A549 treated with AZD9567 at 1 μM for 4 hours (cell line): ENCODE data around the gene TUBAL3. TPM values are rescaled to one million over a fixed set of nuclear protein-coding genes. Genes with fewer than 3 reads are reported as not detected.

Experiments used
- total RNA-seq: library from RNA; stranded (reverse); fragments of 200-300 nt; extraction: Qiagen RNA extraction; gene quantifications from 5 replicates; pipeline ENCODE4 v1.2.3, GENCODE V29; 2022; ENCODE audit not compliant: insufficient read depth

The TUBAL3 gene
- total RNA-seq = 0.18 to 1.8 TPM (median 0.29 TPM) in 5 replicates

DNA sequence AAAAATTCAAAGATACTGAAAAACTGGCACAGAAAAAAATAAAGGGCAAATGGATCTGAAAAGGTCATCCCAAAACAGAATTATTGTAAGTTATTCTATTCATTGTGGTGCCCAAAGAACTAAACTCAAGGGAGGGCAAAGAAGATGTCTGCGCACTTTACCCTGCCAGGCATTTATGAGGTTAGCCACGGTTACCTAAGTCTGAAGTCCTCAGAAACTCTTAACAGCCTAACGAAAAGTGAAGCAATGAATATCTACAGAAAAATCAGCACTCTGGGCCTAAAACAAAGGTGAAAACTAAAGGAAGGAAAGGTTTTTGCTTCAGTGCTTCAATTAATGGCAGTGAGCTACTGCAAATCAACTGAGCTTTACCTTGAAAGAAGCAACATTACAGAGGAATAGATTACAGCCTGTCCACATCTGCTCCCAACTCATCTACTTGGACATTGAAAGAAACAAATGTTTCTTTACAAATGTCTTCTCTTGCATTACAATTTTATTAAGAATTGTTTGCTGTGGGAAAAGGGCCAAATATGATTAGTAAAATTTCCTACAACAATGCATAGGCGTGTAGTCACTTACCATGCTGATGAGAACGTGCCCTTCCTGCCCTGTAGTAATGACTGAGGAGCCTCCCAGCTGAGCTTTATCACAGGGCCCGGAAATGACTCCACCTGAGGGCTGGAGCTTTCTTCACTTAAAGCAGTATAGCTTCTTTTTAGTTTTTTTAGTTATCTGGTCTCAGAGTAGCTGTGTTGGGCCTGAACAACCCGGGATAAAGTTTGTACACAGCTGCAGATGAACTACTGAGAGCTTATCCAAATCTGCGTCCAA, at the start of gene TUBAL3:
Gene TUBAL3, minus strand, starts transcription at position 621 of the 834 bp plus-strand sequence. Its CDS starts 36 bp downstream, at position 585.

DNA sequence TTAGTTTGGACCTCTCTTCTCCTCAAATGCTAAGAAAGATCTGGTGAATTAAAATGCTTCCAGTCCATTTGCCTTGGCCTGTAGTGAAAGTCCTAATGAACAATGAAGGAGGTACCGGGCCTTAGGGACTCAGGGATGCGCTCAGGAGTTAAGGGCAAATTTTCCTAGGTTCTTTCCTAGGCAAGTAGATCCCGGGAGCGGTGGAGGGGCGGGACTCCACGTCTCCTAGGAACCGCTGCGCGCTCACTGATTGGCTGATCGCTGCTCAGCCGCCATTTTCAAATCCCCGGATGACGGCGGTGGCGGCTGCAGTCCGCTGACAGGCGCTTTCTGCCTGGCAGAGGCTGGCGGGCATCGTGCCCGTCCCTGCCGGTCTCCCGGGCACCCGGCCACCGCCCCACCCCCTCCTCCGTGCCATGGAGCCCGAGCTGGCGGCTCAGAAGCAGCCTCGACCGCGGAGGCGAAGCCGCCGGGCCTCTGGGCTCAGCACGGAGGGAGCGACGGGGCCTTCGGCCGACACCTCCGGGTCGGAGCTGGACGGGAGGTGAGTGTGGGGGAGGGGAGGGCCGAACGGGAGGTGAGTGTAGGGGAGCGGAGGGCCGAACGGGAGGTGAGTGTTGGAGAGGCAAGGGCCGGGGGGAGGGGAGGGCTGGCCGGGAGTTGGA, 7.8 kb upstream of the TUBAL3 start, which contains the start of gene NET1:
Gene NET1, plus strand, starts transcription at position 281 of the 665 bp plus-strand sequence. Its CDS starts 136 bp downstream, at position 417.

DNA sequence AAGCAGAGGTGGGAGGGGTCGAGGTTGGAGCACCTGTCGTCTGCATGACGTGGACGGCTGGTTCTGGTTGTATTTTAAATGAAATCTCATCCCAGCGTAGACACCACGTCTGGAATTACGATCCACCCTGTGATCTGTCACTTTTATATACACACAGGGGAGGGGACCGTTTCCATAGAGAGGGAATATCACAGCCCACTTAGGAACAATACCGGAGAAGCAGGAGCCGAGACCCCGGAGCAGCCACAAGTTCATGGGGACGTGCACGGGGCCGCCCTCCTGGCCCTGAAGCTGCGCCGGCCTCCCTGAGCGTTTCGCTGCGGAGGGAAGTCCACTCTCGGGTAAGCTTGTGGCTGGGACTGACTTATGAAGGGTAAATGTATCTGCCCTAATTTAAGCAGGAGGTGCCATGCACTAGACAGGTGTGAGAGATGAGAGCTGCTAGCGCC, 39.7 kb downstream of the TUBAL3 start, which contains the start of gene UCN3:
Gene UCN3, plus strand, starts transcription at position 77 of the 449 bp plus-strand sequence. CDS start 8,755 bp downstream, outside the sequence.

Other genes starting within 250 kb of the TUBAL3 start
- 0.10 to 0.14 TPM (median 0.12 TPM) in 4 of 5 replicates, not detected in the other for gene AKR1C8, start 219.7 kb downstream of the TUBAL3 start, total RNA-seq
- 0.17 to 0.41 TPM (median 0.27 TPM) in 4 of 5 replicates, not detected in the other for gene AKR1C4, start 208.0 kb downstream of the TUBAL3 start, total RNA-seq
- not detected in 5 replicates for gene UCN3, start 39.9 kb downstream of the TUBAL3 start, total RNA-seq
- 38.5 to 67.6 TPM (median 47.0 TPM) in 5 replicates for gene NET1, start 7.7 kb upstream of the TUBAL3 start, total RNA-seq
- gene CALML5, start 94.7 kb upstream of the TUBAL3 start, total RNA-seq = not detected in 5 replicates
- gene CALML3, start 120.1 kb upstream of the TUBAL3 start, total RNA-seq = 0.02 TPM in 1 of 5 replicates, not detected in the others